GM10847 (cell line): ENCODE data around the gene EXOC3.

ENCODE experiments used
- POLR2A ChIP-seq: IDR thresholded peaks from 2 replicates; pipeline ENCODE4 v1.6.1; 2011; ENCODE audit not compliant: insufficient read length; ENCODE audit errors: extremely low read depth

EXOC3 gene

GRCh38 chr5:456351-457194, 13.6 kb downstream of the EXOC3 start:
- TF ChIP-seq POLR2A: no peak

GRCh38 chr5:457195-457961, 14.4 kb downstream of the EXOC3 start:
- TF ChIP-seq POLR2A: no peak

GRCh38 chr5:458547-459353, 15.8 kb downstream of the EXOC3 start:
- TF ChIP-seq POLR2A: no peak

GRCh38 chr5:459562-460272, 16.7 kb downstream of the EXOC3 start:
- no peak for TF ChIP-seq POLR2A

GRCh38 chr5:460273-460625, 17.3 kb downstream of the EXOC3 start:
- TF ChIP-seq POLR2A: no peak

GRCh38 chr5:462051-462481, 19.1 kb downstream of the EXOC3 start:
- TF ChIP-seq POLR2A: no peak

GRCh38 chr5:463301-463700, 20.3 kb downstream of the EXOC3 start:
- TF ChIP-seq POLR2A: no peak

GRCh38 chr5:463952-464351, 21.0 kb downstream of the EXOC3 start:
- no peak for TF ChIP-seq POLR2A

GRCh38 chr5:464446-464842, 21.5 kb downstream of the EXOC3 start:
- no peak for TF ChIP-seq POLR2A

GRCh38 chr5:464843-465590, 22.0 kb downstream of the EXOC3 start:
- TF ChIP-seq POLR2A: no peak

GRCh38 chr5:465591-466403, 22.8 kb downstream of the EXOC3 start:
- no peak for TF ChIP-seq POLR2A

- no peak for TF ChIP-seq POLR2A
These were observed 23.8 kb downstream of the EXOC3 start for GRCh38 chr5:466661-467310.

GRCh38 chr5:468401-468800, 25.4 kb downstream of the EXOC3 start:
- TF ChIP-seq POLR2A: no peak
